HEK293T (cell line): ENCODE measurements around the gene IL4I1.

Experiments
- CTCF ChIA-PET: fragments of 350-600 bp; formaldehyde crosslinking; extraction: SDS; loops from one replicate; lab custom pipeline; 2021; ENCODE audit warnings: antibody characterized with exemption, inconsistent platforms; lab: Yijun Ruan, JAX
- POLR2A ChIA-PET: fragments of 350-600 bp; formaldehyde crosslinking; extraction: SDS; loops from one replicate; lab custom pipeline; 2020; ENCODE audit warnings: antibody characterized with exemption, inconsistent platforms; lab: Yijun Ruan, JAX
- DNase-seq: peaks from one replicate; pipeline ENCODE4 v3.0.0; 2012; ENCODE audit warnings: mixed read lengths; ENCODE audit errors: extremely low spot score
- ARNT ChIP-seq: fragments of 450-650 bp; IDR thresholded peaks from 2 replicates; pipeline ENCODE4 v1.6.1; 2017; ENCODE audit warnings: mild to moderate bottlenecking
- BHLHE40 ChIP-seq: fragments of 450-650 bp; IDR thresholded peaks from 2 replicates; pipeline ENCODE4 v1.6.1; 2016; ENCODE audit warnings: mild to moderate bottlenecking, moderate library complexity, borderline replicate concordance
- CTBP1 ChIP-seq: fragments of 450-650 bp; IDR thresholded peaks from 2 replicates; pipeline ENCODE4 v1.6.1; 2016; ENCODE audit warnings: borderline replicate concordance
- ELF4 ChIP-seq: fragments of 450-650 bp; IDR thresholded peaks from 2 replicates; pipeline ENCODE4 v1.6.1; 2017; ENCODE audit warnings: antibody characterized with exemption
- FOXA1 ChIP-seq: fragments of 450-650 bp; IDR thresholded peaks from 2 replicates; pipeline ENCODE4 v1.6.1; 2016; ENCODE audit warnings: mild to moderate bottlenecking
- FOXK2 ChIP-seq: fragments of 450-650 bp; IDR thresholded peaks from 2 replicates; pipeline ENCODE4 v1.6.1; 2016; ENCODE audit warnings: mild to moderate bottlenecking
- FOXM1 ChIP-seq: fragments of 450-650 bp; IDR thresholded peaks from 2 replicates; pipeline ENCODE4 v1.6.1; 2017; ENCODE audit warnings: mild to moderate bottlenecking, borderline replicate concordance
- HDGF ChIP-seq: fragments of 450-650 bp; IDR thresholded peaks from 2 replicates; pipeline ENCODE4 v1.6.1; 2017; ENCODE audit warnings: antibody characterized with exemption, borderline replicate concordance
- L3MBTL2 ChIP-seq: fragments of 450-650 bp; conservative IDR thresholded peaks from 2 replicates; pipeline ENCODE4 v1.6.1; 2016; ENCODE audit warnings: mild to moderate bottlenecking
- LEF1 ChIP-seq: fragments of 450-650 bp; IDR thresholded peaks from 2 replicates; pipeline ENCODE4 v1.6.1; 2017; ENCODE audit warnings: mild to moderate bottlenecking, borderline replicate concordance
- SP1 ChIP-seq: fragments of 450-650 bp; IDR thresholded peaks from 2 replicates; pipeline ENCODE4 v1.6.1; 2017
- TARDBP ChIP-seq: fragments of 450-650 bp; IDR thresholded peaks from 2 replicates; pipeline ENCODE4 v1.6.1; 2016
- ZNF384 ChIP-seq: fragments of 450-650 bp; IDR thresholded peaks from 2 replicates; pipeline ENCODE4 v1.6.1; 2016
- TF ChIP-seq, protein P1 (sequence below): fragments of 450-650 bp; IDR thresholded peaks from 2 replicates; pipeline ENCODE4 v1.6.1; 2016

Gene IL4I1

DNA sequence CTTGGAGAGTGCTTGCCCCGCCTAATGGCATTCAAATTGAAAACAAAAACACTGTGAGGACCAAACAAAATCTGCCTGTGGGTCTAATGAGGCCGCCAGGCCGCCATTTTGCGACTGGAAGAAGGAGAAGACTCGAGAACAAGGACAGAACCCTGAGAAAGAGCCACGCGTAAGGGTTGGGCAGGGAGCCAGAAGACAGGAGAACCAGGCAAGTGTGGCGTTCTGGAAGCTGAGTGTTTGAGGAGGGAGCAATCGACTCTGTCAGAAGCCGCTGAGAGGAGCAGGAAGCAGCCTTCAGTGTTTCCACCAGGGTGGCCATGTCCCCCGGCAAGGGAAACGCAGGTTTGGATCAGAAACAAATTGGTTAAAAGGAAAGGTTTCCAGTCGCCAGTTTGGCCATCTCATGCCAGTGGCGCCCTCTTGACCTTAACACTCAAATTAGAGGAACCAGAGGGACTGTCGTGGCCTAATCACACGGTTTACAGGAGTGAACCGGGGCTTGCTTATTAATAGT, 55.9 kb downstream of the IL4I1 start:
- POLR2A ChIA-PET: no interaction called here
- DNase-seq: no peak
- TF ChIP-seq LEF1: no peak
- TF ChIP-seq ZNF384: no peak
- TF ChIP-seq, protein P1, sequence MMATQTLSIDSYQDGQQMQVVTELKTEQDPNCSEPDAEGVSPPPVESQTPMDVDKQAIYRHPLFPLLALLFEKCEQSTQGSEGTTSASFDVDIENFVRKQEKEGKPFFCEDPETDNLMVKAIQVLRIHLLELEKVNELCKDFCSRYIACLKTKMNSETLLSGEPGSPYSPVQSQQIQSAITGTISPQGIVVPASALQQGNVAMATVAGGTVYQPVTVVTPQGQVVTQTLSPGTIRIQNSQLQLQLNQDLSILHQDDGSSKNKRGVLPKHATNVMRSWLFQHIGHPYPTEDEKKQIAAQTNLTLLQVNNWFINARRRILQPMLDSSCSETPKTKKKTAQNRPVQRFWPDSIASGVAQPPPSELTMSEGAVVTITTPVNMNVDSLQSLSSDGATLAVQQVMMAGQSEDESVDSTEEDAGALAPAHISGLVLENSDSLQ: no peak
- TF ChIP-seq TARDBP: no peak
- no peak for TF ChIP-seq HDGF
- no peak for TF ChIP-seq L3MBTL2
- TF ChIP-seq BHLHE40: no peak
- no peak for TF ChIP-seq FOXM1
- CTCF ChIA-PET: no interaction called here

DNA sequence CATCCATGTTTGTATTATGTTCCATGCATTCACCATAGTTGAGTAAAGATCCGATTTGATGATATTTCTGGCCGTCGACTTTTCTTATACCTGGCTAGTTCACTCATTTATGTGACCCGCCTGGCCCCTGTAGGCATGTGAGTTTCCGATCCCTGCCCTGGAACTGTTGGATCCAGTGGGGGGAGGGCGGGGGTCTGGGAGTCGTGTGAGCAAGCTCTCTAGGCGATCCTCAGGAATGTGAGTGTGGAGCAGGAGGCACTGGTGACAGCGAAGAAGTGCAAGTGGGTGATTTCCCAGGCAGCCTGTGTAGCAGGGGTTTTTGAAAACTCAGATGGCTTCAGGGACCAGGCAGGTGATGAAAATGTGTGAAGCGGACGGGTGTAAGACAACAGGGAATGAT, 56.4 kb downstream of the IL4I1 start:
- no peak for DNase-seq
- POLR2A ChIA-PET: no interaction called here
- CTCF ChIA-PET: no interaction called here
- no peak for TF ChIP-seq FOXK2
- TF ChIP-seq BHLHE40: no peak
- TF ChIP-seq FOXA1: no peak
- no peak for TF ChIP-seq HDGF
- TF ChIP-seq ARNT: no peak
- TF ChIP-seq CTBP1: no peak

DNA sequence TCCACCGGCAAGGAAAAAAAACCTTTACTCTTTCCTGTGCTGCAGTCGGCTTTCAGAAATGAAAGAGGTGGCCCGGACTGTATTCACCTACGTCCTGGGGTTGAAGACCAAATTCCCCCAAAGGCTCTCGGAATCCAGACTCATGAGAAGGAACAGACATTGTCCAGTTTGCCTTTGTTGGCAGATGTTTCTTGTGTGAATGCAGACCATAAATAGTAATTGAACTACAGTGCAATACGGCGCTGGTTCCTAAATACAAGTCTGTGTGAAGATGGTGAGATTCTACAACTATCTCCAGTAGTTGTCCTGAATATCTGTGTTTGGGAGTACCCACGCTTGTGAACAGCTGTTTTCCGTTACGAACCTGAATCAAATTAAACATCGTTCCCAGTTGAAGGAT, 57.0 kb downstream of the IL4I1 start:
- CTCF ChIA-PET: no interaction called here
- no peak for DNase-seq
- TF ChIP-seq L3MBTL2 (no peak), SP1 (no peak), ELF4 (no peak)
- POLR2A ChIA-PET: no interaction called here
